ENCODE results near the gene HGFAC. TPM values are rescaled to one million over a fixed set of nuclear protein-coding genes. Genes with fewer than 3 reads are reported as not detected.

Gene HGFAC
- total and polyA plus RNA-seq, 8 donors, result 0.09 to 2.2 (median 0.47) TPM; not detected in 3

GRCh38 chr4:3436798-3437581 lies 4.8 kb upstream of the HGFAC start:
- no peaks in the 10 kb centered on the region for H3K9me3 ChIP-seq
- peak in 3 of 6 donors; percentile 30 to 74 (median 52) for DNase-seq
- intact Hi-C loops (cut with DNase I), result no loop called here
- no peaks in the 10 kb centered on the region for H3K27me3 ChIP-seq
- H3K36me3 ChIP-seq, result no peaks in the 10 kb centered on the region
- WGBS, 2 donors, result 87 to 88% methylated on average over 19 of the region's 19 CpGs
- TF ChIP-seq CTCF (IDR thresholded peaks at IDR 0.05), result no peak
- no peak overlapping the region for H3K27ac ChIP-seq
- peak; percentile 80 to 88 (median 82) for ATAC-seq
- H3K4me1 ChIP-seq, result no peaks in the 10 kb centered on the region
- FAIRE-seq, result no peak
- no peak overlapping the region for H3K4me3 ChIP-seq

GRCh38 chr4:3437582-3437936 lies 4.2 kb upstream of the HGFAC start:
- DNase-seq, result peak in 2 of 6 donors; percentile 8 to 67
- Histone ChIP-seq H3K9me3 (no peaks in the 10 kb centered on the region), H3K4me1 (no peaks in the 10 kb centered on the region), H3K36me3 (no peaks in the 10 kb centered on the region), H3K27me3 (no peaks in the 10 kb centered on the region), H3K27ac (no peak overlapping the region), H3K4me3 (no peak overlapping the region)
- WGBS, 2 donors, result 85 to 94% methylated on average over 9 of the region's 9 CpGs
- no peak for TF ChIP-seq CTCF (IDR thresholded peaks at IDR 0.05)
- FAIRE-seq, result no peak
- ATAC-seq, result no peak
- intact Hi-C loops (cut with DNase I), result no loop called here

- H3K4me1 ChIP-seq, result no peaks in the 10 kb centered on the region
- no peak for TF ChIP-seq CTCF (IDR thresholded peaks at IDR 0.05)
- no peaks in the 10 kb centered on the region for H3K9me3 ChIP-seq
- intact Hi-C loops (cut with DNase I), result no loop called here
- DNase-seq, result peak in 2 of 6 donors; percentile 8 to 67
- no peak overlapping the region for H3K27ac ChIP-seq
- no peak for FAIRE-seq
- H3K36me3 ChIP-seq, result no peaks in the 10 kb centered on the region
- WGBS, 2 donors, result 76 to 78% methylated on average over 25 to 28 of the region's 28 CpGs
- no peak for ATAC-seq
- no peaks in the 10 kb centered on the region for H3K27me3 ChIP-seq
- no peak overlapping the region for H3K4me3 ChIP-seq
Measured at GRCh38 chr4:3437998-3438846, 3.5 kb upstream of the HGFAC start.

GRCh38 chr4:3438847-3439180 lies 3.0 kb upstream of the HGFAC start:
- intact Hi-C loops (cut with DNase I), result no loop called here
- no peak overlapping the region for H3K27ac ChIP-seq
- H3K4me1 ChIP-seq, result no peaks in the 10 kb centered on the region
- no peak for ATAC-seq
- TF ChIP-seq CTCF (IDR thresholded peaks at IDR 0.05), result no peak
- 84 to 93% methylated on average over 10 of the region's 10 CpGs for WGBS, 2 donors
- H3K4me3 ChIP-seq, result no peak overlapping the region
- FAIRE-seq, result no peak
- H3K36me3 ChIP-seq, result no peaks in the 10 kb centered on the region
- DNase-seq, result peak in 1 of 6 donors; percentile 53
- no peaks in the 10 kb centered on the region for H3K27me3 ChIP-seq
- no peaks in the 10 kb centered on the region for H3K9me3 ChIP-seq

Data from pancreas (tissue), 10 donors.